ENCODE data around the gene CLCNKA. TPM values are rescaled to one million over a fixed set of nuclear protein-coding genes. Genes with fewer than 3 reads are reported as not detected.
"Not testable (repeated sequence)": the region's sequence is repeated elsewhere in the genome, so short reads cannot be mapped to it uniquely, and the experiment has no call there.

The CLCNKA gene
- total RNA-seq, 1 experiment from 2014 or later, result 1.5 TPM

GRCh38 chr1:16028237-16029002 lies 6.6 kb downstream of the CLCNKA start (continued):
- TF ChIP-seq NFYB (CRISPR knock-in tag; conservative IDR thresholded peaks at IDR 0.05; ENCODE audit: low read depth) (no peak), FOXJ3 (CRISPR knock-in tag; IDR thresholded peaks at IDR 0.05; ENCODE audit: borderline replicate concordance) (no peak), JAZF1 (CRISPR knock-in tag; IDR thresholded peaks at IDR 0.05) (no peak), ATF1 (CRISPR knock-in tag; IDR thresholded peaks at IDR 0.05) (no peak), NR3C1 (CRISPR knock-in tag; conservative IDR thresholded peaks at IDR 0.05; ENCODE audit: low read depth) (no peak), SMAD3 (CRISPR knock-in tag; IDR thresholded peaks at IDR 0.05; ENCODE audit: borderline replicate concordance) (no peak), IRF1 (CRISPR knock-in tag; IDR thresholded peaks at IDR 0.05) (no peak)

- Mint-ChIP-seq H3K27me3 (ENCODE audit: low read depth) (peaks cover 26% of the 10 kb centered on the region), H3K4me1 (peaks cover 21% of the 10 kb centered on the region)
- CTCF ChIA-PET, result interaction anchor here (1.0 kb wide), 1 partner anchor 54 kb away, joined by 3 read pairs; the partner anchor contains the start of gene ZBTB17
- not testable (repeated sequence) for H3K4me3 Mint-ChIP-seq; DNase-seq (ENCODE audit: low spot score); H3K27ac Mint-ChIP-seq; H3K9me3 Mint-ChIP-seq; ATAC-seq; H3K36me3 Mint-ChIP-seq
- POLR2A ChIA-PET, result interaction anchor here (0.7 kb wide), 2 partner anchors 15 to 271 kb away, joined by 3 read pairs; no protein-coding TSS in a partner anchor
Observed at GRCh38 chr1:16029003-16029268, 7.1 kb downstream of the CLCNKA start.

GRCh38 chr1:16029288-16029687 lies 7.5 kb downstream of the CLCNKA start:
- Mint-ChIP-seq H3K27ac (no peak overlapping the region), H3K27me3 (ENCODE audit: low read depth) (peaks cover 23% of the 10 kb centered on the region), H3K4me3 (no peak overlapping the region), H3K4me1 (peaks cover 21% of the 10 kb centered on the region), H3K36me3 (no peaks in the 10 kb centered on the region), H3K9me3 (no peaks in the 10 kb centered on the region)
- ChIA-PET POLR2A (interaction anchor here (0.7 kb wide), 1 partner anchor 272 kb away, joined by 3 read pairs; no protein-coding TSS in a partner anchor), CTCF (interaction anchor here (1.0 kb wide), 1 partner anchor 54 kb away, joined by 3 read pairs; the partner anchor contains the start of gene ZBTB17)
- ATAC-seq (no peak), DNase-seq (ENCODE audit: low spot score) (no peak)
- TF ChIP-seq PRDM15 (CRISPR knock-in tag; IDR thresholded peaks at IDR 0.05), result no peak
- TF ChIP-seq ZNF416 (CRISPR knock-in tag; IDR thresholded peaks at IDR 0.05), result no peak
- TF ChIP-seq ZNF512 (CRISPR knock-in tag; IDR thresholded peaks at IDR 0.05; ENCODE audit: borderline replicate concordance), result no peak
- TF ChIP-seq EMX1 (CRISPR knock-in tag; IDR thresholded peaks at IDR 0.05), result no peak
- TF ChIP-seq ZNF281 (CRISPR knock-in tag; IDR thresholded peaks at IDR 0.05), result no peak
- no peak for TF ChIP-seq FOXP1 (CRISPR knock-in tag; IDR thresholded peaks at IDR 0.05; ENCODE audit: borderline replicate concordance)
- no peak for TF ChIP-seq HMGXB4 (CRISPR knock-in tag; IDR thresholded peaks at IDR 0.05)
- no peak for TF ChIP-seq TP53 (CRISPR knock-in tag; IDR thresholded peaks at IDR 0.05)
- no peak for TF ChIP-seq ZNF532 (CRISPR knock-in tag; IDR thresholded peaks at IDR 0.05; ENCODE audit: borderline replicate concordance)
- TF ChIP-seq ZNF138 (CRISPR knock-in tag; conservative IDR thresholded peaks at IDR 0.05), result no peak
